Suppressor macrophage (primary cell): ENCODE measurements around the gene GSX2.

ENCODE experiments used
- DNase-seq, 4 experiments: peaks; one replicate each; pipeline ENCODE4 v3.0.0-alpha.2; 2020 to 2022
- total RNA-seq, 17 experiments: gene quantifications; one replicate each; lab custom pipeline; 2026; ENCODE audit warnings: mixed read lengths in 6 of 17, inconsistent platforms in 3 of 17; lab: John Stamatoyannopoulos, UW

The GSX2 gene
- 0 to 0.66 (median 0) reads per million in 17 experiments for total RNA-seq

DNA sequence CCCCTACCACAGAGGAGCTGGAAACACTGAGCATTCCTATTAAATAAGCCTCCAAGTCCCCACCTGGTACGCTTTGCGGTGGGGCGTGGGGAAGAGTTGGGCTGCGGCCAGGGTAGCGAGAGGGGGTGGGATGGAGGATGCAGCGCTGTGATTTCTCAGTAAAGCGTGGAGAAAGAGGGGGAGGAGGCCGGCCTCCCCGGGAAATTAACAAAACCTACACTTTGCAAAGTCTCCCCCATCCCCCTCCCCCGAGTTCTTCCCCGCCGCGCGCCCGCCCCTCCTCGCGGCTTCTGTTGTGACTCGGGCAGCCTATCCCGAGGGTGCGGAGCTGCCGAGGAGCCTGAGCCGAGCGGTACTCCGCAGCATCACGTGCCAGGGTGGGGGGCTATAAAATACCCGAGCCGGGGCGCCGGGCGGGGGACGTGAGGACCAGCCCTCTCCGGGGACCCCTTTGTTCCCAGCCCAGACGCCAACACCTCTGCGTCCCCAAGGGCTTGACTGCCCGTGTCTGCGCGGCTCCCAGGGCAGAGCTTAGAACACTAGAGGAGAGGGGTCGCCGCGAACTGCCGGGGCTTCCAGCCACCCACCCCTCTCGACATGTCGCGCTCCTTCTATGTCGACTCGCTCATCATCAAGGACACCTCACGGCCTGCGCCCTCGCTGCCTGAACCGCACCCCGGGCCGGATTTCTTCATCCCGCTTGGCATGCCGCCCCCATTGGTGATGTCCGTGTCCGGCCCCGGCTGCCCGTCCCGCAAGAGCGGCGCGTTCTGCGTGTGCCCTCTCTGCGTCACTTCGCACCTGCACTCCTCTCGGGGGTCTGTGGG lies at the start of gene GSX2:
GSX2 (plus strand) TSS at position 416 of the 827 bp plus-strand sequence; CDS start at position 598, 182 bp downstream.
- no peak for DNase-seq

DNA sequence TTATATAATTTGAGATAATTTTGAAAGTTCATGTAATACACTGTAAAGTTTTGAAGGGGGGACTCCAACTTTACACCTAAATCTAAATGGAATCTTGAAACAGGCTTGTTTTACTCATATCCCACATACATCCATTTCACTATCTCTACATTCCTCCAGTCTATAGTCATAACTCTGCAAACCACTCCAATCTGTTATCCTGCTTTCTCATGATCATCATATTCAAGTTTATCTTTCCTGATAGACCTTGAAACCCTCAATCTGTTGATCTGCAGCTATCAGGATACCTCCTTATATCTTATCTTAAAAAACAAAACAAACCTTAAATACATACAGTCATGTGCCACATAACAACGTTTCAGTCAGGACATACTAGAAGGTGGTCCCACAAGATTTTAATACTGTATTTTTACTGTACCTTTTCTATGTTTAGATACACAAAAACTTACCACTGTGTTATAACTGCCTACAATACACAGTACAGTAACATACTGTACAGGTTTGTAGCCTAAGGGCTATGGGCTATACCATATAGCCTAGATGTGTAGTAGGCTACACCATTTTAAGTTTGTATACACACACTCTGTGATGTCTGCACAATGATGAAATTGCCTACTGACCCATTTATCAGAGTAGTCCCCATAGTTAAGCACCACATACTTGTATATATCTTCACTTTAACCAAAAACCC lies 49.6 kb upstream of the GSX2 start:
- DNase-seq = no peak

DNA sequence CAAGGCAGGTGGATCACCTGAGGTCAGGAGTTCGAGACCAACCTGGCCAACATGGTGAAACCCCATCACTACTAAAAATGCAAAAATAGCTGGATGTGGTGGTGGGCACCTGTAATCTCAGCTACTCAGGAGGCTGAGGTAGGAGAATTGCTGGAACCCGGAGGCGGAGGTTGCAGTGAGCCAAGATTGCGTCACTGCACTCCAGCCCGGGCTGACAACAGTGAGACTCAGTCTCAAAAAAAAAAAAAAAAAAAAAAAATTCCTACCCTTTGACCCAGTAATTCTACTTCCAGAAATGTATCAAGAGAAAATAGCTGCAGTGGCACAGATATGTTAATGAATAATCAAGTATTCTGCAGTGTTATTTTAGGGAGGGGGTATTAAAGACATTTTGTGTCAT lies 46.6 kb upstream of the GSX2 start:
- peak in 3 of 4 experiments; percentile 38 to 50 (median 44) for DNase-seq

DNA sequence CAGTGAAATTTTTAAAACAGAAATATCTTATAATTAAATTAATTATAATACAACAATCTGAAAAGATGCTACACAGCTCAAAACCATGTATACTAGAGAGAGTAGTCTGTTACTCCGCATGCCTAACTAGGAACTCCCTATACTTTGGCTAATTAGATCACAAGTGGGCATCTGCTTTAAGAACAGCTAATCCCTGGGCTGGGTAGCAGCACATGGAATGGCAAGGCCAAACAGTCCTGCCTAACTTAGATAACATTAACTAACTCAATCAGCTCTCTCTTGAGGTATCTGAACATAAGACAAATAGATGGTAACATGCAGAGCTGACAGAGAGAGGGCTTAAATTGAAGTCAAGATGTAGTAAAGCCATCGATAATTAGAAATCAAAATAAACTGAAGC lies 45.5 kb upstream of the GSX2 start:
- DNase-seq = no peak

DNA sequence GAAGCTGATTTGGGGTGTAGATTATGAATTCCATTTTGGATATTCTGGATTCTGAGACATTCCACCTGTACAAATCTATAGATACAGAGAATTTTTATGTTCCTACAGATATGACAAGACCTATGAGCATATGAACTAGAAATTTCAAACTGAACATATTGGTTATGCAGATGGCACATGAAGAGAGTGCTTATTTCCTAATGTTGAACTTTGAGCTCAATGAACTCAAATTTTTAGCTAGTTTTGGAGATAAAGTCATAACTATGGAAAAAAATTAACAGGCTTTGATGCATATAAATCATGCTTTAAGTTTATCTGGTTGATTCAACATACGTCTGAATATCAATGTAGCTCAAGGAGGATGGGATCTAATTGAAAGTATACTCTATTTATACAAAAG lies 44.5 kb upstream of the GSX2 start:
- DNase-seq = no peak

DNA sequence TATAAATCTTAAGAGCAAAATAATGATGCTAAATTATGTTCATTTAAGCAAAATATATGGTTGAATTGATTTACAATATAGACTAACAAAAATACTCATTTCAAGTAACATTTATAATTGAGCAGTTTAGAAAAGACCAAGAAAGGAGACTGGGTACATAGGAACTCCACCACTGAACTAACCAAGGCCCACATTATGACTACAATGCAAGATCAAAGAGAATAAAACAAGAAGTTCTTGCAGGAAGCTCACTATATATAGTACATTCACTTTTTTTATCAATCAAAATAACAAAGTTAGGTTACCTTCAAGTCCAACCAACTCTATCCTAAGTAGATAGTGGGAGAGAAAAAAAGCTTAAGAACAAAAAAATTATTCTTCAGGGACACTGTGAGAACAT lies 43.6 kb upstream of the GSX2 start:
- no peak for DNase-seq

DNA sequence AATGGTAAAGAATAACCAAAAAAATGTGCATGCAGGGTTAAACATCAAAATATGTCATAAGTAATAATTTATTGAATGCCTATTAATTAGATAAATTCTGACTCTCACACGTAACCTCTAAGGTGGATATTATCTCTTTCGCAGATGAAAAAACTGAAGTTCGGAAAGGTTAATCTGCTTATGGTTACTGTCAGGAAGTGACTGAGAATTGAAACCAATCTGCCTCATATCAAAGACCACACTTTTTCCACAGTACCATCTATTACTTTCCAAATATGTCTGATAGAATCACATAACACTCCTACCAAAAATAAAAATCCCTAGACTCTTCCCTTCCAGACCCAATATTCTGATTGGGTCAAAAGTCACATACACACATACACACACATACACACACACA lies 41.8 kb upstream of the GSX2 start:
- no peak for DNase-seq

DNA sequence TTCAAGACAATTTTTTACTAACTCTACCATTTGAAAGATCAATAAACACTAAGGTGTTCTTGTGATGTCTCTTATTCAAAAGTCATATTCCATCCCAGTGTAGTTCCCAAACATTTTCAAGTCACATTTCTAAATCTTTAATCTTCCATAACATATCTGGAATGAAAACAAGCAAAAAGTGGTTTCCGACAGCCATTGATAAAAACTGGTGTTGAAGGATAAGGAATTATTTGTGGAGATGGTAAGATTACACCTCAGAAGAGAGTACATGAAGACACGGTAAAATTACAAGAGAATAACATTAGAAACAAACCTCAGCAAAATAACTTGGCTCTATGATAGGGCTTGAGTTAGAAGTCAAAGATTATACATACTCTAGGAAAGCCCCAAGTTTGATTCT lies 39.8 kb upstream of the GSX2 start:
- DNase-seq = no peak

DNA sequence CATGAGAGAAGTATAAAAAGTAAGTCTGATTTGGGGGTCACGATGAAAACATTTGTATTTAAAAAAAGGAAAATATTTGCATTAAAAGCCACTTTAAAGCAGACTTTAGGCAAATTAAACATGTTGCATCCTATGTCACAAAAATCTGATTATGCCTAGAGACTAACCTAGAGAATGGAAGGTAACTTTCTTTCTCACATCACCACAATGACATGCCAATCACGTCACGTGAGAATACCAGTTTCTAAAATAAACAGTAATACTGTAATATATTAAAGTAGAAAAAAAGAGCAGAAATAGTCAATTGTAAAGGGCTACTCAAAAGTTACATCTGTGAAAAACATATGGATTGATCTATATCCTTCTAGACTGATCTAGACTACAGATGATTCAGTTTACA lies 38.9 kb upstream of the GSX2 start:
- no peak for DNase-seq

DNA sequence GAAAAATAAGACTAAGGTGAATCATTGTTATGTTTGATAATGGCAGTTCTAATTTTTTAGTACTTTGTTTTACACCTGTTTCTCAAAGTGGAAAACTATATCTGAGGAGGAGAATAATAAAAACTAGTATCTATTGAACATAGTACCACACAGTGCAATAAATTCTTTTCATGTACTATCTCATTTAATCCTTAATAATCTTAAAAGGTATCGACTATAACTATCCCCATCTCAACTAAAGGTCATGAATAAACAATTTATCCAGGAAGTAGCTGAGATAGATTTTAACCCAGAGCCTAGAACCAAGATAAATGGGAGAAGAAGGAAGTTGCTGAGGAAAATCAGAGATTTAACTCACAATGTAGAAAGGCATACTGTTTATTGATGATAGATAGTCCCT lies 38.1 kb upstream of the GSX2 start:
- no peak for DNase-seq

DNA sequence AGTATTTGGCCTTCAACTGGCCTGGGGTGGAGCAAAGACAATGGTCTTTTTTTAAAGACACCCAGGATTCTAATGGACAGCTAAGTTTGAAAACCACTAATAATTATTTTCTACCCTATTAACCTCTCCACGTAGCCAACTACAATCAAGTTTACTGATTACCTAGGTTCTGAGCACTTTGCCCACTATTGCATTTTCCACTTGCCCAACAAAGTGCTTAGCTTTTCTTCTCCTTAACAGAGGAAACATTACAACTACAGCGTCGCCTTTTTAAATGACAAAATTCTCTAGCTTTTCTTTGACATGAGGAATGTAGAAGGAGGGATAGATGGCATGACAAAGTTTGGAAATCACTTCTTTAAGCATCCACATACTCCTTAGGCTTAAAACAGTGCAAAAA lies 37.6 kb upstream of the GSX2 start:
- DNase-seq = no peak

DNA sequence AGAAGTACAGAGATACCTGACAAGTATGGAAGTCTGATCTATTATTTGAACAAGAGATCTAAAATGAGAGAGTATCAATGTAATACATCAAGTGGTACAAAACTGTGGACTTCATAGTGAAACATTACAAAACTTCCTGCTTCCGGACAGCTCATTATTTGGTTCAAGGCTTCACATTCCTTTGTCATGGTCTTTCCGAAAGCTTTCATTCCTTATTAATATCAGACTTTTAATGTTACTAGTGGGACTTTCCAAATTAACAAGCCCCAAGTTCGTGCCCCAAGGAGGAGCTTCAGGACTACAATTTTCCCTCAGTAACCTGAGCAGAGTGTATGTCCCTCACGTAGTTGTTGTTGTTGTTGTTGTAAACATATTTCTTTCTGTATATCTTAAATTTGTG lies 36.7 kb upstream of the GSX2 start:
- peak; percentile 19 to 51 (median 38) for DNase-seq

DNA sequence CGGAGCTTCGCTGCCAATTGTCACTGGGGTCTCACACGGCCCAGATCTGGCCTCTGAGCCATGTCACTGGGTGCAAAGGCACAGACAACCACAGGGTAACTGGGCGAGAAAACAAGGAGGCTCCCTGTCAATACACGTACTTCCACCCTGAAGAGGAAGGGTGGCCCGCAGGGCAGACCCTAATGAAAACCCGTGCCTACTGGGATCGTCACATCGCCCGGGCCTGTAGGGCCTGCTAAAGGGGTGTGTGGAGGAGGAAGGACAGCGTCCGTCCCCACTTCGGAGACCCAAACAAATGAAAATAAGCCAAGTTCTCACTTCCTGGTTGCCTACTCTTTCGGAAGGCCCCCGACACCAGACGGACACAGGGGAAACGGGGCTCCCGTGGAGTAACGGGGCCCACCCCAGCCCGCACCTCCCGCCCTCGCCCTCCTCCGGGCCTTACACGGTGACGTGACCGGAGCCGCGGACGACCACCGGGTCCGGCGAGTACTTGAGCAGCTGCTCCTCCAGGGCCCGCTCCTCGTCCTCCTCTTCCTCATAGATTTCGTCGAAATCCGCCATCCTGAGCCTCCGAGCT lies 36.1 kb upstream of the GSX2 start:
- DNase-seq = peak; percentile 60 to 77 (median 74)

DNA sequence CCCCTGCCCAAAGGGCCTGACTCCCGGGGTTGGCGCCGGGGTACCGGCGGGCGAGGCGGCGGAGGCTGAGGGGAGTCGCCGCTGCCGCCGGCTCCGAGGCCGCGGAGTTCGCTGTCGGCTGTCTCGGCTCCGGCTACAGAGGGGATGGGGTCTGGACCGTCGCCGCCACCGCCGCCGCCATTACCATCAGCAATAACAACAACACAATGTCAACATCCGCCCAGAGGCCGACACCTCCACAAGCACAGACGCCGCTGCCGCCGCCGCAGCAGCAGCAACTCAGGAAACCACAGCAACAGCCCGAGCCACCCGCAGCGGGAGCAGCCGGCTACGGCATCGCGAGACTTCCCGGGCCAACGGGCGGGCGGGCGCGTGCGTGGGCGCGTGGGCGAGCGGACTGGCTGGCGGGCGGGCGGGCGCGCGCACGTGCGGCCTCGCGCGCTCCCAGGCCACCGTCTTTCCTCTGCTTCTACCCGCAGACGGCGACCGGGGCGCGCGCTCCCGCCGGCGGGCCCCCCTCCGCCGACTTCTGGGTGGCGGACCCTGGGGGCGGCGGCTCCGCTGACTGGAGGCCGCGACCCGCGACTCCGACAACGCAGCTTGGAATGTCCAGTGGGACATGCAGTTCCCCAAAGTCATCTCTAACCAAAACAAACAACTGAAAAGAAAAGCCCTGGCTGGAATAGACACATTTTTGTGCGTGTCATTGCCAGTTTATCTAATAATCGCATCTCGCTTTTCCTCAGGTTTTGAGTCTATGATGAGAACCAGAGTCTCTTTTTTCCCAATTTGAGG lies 35.4 kb upstream of the GSX2 start, which contains the start of gene CHIC2:
CHIC2 (minus strand) TSS at position 289 of the 795 bp plus-strand sequence. CDS start 305 bp downstream, outside the sequence.
- peak; percentile 95 to 99 (median 98) for DNase-seq

DNA sequence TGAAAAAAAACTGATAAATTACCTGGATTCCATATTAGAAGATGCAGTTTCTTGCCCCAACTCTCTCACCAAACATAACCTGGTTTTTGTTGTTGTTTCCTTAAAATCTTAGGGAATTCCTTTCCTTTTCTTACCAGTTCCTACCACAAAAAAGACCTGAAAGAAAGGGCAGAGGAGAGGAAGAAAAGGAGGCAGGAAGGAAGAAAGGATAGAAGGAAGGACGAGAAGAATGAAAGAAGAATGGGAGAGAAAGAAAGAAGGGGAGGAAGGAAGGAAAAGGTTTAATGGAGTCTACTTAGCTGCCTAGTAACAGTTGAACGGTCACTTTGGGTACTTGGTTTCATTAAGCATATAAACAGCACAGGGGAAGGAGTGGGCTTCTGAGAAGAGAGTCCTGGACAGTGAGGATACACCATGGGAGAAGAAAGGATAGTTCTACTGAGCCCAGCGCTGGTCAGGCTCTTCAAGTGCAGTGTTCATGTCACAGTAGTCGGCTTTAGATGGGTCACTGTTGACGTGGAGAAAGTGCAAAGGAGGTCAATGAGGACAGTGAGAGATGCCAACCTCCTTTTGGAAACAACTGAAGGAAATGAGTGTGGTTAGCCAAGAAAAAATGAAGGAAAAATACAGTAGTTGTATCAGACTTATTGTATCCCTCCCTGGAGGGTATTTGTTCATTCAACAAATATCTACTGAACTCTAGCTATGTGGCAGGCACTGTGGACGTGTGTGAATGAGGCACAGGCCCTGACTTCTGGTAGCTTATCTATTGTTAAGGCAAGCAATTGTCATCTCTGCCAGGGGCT lies 34.5 kb upstream of the GSX2 start:
- DNase-seq = no peak

DNA sequence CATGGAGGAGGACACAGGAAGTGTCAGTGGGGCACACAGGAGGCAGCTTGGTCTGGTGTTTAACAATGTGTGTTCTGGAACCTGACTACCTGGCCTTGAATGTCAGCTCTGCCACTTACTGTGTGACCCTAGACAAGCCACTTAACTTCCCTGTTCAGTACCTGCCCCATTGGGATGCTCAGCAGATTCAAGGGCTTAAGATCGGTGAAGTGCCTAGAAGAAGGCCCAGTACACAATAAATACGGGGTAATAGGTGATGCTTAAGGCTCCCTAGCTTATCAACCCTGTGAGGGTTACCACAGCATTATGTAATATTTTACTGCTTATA lies 33.9 kb upstream of the GSX2 start:
- DNase-seq = no peak

DNA sequence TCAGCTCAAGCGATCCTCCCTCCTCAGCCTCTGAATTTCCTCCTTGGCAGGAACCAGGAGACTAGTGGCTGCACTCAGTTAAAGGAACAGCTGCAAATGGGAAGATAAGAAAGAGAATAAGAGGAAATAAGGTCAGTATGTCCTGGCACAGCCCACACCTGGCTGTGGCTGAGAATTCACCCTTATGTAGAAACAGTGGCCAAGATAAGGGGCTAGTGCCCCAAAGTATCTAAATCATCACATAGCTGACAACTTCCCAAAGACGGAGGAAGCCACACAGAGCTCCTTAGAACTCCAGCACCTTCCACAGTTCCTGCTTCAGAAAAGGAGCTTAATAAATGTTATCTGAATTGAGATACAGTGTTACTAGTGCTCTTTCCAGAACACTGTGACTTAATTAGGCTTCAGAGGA lies 33.2 kb upstream of the GSX2 start:
- no peak for DNase-seq

DNA sequence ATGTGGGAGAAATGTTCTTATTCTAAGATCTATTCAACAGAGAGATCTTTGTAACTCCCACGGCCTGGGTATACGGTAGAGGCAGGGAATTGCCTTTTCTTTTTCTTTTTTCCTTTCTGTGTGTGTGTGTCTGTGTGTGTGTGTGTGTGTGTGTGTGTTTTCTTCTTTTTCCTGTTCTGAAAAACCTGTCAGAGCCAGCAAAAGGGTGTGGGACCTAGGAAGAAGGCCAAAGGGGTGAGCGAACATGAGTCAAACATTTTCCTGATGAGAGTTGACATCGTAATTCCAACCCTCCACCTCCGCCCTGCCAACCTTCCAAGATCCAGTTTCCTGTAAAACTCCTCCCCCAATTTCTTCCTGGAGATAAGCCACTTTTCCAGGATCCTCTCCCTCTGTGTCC lies 32.8 kb upstream of the GSX2 start:
- no peak for DNase-seq

DNA sequence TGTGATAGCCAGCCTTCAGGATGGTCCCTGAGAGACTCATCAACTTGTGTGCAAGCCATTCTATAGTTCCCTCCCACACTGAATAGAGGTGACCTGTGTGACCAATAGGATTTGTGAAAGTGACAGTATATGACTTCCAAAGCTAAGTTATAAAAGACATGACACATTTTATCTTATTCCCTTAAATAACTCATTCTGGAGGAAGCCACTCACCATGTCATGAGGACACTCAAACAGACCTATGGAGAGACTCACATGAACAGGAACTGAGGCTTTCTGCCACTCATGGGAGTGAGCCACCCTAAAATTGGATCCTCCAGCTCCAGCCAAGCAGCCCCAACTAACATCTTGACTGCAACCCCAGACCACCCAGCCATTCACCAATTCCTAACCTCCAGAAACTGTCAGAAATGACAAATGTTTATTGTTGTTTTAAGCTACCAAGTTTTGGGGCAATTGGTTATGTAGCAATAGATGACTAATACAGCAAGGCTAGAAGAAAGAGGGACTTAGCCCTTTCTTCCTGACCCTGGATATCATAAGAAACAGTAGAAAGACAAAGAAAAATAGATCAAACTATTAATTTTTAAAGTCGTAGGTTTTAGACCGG lies 26.6 kb upstream of the GSX2 start:
- DNase-seq = peak; percentile 35 to 76 (median 56)

DNA sequence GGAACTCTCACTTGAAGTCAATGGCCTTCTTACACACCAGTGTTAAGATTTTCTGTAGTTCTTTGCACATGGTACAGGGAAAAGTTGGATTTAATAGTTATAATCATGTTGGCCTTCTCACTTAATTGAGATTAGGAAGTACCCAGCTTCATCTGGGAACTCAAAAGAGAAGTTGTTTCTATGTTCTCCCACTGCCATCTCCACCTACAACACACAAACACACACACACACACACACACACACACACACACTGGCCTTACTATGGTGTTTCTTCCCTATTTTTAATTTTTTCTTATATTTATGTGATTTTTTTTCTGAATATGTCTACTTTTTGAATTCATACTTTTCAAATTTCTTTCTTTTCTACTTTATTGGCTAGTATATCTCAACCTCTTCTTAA lies 25.6 kb upstream of the GSX2 start:
- peak; percentile 47 to 71 (median 59) for DNase-seq

DNA sequence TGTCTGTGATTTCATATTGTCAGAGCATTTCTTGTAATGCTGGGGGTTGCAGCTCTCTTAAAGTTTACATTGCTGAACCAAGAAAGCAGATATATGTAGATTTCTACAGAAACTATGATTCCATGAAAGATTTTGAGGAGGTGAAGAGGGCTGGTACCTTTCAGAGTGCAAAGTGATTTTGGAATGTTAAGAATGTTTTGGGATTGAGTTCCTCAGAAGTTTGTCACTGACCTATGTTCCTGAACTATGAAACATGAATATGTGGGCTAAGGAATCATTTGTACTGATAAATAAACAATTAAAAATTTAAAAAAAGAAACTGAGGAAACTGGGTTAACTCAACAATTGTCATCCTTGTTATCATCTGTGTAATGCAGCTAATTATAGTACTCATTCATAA lies 23.3 kb upstream of the GSX2 start:
- no peak for DNase-seq

DNA sequence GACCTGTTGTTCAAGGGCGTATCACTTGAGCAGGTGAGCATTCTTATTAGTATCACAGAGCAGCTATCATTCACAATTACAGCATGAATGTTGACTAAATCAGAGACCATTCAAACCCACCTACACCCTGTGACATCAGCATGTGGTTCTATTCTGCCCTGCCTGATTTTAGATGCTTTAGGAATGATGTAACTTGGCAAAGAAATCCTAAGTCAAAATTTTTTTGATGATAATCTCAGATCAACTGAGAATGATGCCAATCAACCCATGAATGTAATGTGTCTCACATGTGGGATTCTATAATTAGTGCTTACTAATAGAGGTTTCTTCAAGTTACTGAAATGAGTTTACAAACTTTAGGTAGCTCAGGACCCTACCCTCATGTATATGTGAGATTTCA lies 22.2 kb upstream of the GSX2 start:
- no peak for DNase-seq
